Cardiac ventricle fibroblast (primary cell): ENCODE results near the gene CCN5. TPM values are rescaled to one million over a fixed set of nuclear protein-coding genes. Genes with fewer than 3 reads are reported as not detected.

ENCODE experiments used
- total RNA-seq: library from RNA; depleted of rRNA; stranded (reverse); fragments of >200 nt; gene quantifications from 2 replicates; pipeline ENCODE4 v1.2.3, GENCODE V29; 2015

CCN5 gene, protein sequence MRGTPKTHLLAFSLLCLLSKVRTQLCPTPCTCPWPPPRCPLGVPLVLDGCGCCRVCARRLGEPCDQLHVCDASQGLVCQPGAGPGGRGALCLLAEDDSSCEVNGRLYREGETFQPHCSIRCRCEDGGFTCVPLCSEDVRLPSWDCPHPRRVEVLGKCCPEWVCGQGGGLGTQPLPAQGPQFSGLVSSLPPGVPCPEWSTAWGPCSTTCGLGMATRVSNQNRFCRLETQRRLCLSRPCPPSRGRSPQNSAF
- 23.6 and 25.1 TPM in 2 replicates for total RNA-seq

DNA sequence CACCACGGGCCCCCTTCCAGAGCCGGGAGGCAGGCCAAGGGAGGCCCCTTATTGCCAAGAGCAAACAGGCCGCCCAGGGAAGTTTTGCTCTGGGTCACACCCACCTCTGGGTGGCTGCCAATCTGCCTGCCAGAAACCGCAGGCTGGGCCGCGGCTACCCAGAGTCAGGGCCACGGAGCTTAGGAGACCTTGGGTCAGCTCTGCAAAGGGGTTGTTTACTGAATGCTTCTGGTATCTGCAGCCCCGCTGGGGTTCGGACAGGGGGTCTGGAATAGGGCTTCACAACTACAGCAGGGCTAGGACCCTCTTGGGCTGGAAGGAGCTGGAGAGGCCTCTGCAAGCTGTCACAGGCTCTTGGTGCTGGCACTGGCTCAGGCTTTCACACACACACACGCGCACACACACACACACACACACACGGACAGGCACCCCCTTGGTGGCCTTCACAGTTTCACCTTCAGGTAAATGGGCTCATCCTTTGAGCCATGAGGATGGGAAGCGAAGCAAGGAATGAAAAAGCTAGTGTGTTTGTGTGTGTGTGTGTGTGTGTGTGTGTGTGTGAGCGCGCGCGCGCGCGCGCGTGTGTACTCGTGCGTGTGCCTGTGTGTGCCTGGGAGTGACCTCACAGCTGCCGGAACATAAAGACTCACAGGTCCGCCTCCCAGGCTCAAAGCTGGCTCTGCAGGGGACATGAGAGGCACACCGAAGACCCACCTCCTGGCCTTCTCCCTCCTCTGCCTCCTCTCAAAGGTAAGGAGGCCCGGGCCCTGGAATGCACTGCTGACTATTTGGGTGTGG, at the start of gene CCN5:
TSS of gene CCN5 (plus strand) at position 669 of the 798 bp plus-strand sequence. CDS start at position 691, 22 bp downstream.

DNA sequence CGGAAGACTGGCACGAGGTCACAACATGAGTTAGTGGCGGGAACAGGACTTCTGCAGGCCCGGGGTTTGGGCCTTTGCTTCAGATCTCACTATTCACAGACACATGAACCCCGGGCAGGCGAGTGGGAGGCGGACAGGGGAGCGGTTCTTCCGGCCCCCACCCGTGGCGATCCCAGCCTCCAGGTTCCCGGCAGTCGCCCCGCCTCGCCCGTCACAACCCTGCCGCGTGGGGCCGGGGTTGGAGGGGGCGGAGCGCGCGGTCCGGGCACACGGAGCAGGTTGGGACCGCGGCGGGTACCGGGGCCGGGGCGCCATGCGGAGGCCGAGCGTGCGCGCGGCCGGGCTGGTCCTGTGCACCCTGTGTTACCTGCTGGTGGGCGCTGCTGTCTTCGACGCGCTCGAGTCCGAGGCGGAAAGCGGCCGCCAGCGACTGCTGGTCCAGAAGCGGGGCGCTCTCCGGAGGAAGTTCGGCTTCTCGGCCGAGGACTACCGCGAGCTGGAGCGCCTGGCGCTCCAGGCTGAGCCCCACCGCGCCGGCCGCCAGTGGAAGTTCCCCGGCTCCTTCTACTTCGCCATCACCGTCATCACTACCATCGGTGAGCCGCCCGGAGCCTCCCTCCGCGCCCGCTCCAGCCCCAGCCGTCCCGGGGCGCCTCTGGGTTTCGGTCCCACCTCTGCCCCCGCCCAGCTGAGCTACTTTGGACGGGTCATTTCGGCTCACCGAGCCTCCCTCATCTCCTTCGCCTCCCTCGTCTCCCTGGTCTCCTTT, 30.6 kb downstream of the CCN5 start, which contains the start of gene KCNK15:
TSS of gene KCNK15 (plus strand) at position 268 of the 769 bp plus-strand sequence. CDS start at position 314, 46 bp downstream.

Other genes with a start within 250 kb of the CCN5 start
- 22.5 and 22.6 TPM in 2 replicates for gene TTPAL, start 239.5 kb upstream of the CCN5 start, total RNA-seq
- 74.1 and 74.2 TPM in 2 replicates for gene SERINC3, start 193.3 kb upstream of the CCN5 start, total RNA-seq
- gene PKIG, start 132.8 kb upstream of the CCN5 start, total RNA-seq: 75.7 and 77.6 TPM in 2 replicates
- 28.9 and 31.5 TPM in 2 replicates for gene ADA, start 63.7 kb upstream of the CCN5 start, total RNA-seq
- 2.3 and 2.5 TPM in 2 replicates for gene KCNK15, start 30.5 kb downstream of the CCN5 start, total RNA-seq
- 0.24 and 1.2 TPM in 2 replicates for gene RIMS4, start 95.2 kb downstream of the CCN5 start, total RNA-seq
- 91.6 and 99.4 TPM in 2 replicates for gene YWHAB, start 170.3 kb downstream of the CCN5 start, total RNA-seq
- 5.1 and 7.4 TPM in 2 replicates for gene PABPC1L, start 194.7 kb downstream of the CCN5 start, total RNA-seq
- 18.4 and 21.6 TPM in 2 replicates for gene TOMM34, start 245.0 kb downstream of the CCN5 start, total RNA-seq